ENCODE data around the gene ANKRD44. TPM values are rescaled to one million over a fixed set of nuclear protein-coding genes. Genes with fewer than 3 reads are reported as not detected.
A peak's percentile ranks its signal among the peaks of the same experiment; 100 is the strongest.

The ANKRD44 gene
- polyA plus RNA-seq, 5 donors = 20.4 to 36.3 (median 25.8) TPM

GRCh38 chr2:197322724-197323720 lies 12.4 kb upstream of the ANKRD44 start:
- no peak for DNase-seq

GRCh38 chr2:197322143-197322542 lies 11.6 kb upstream of the ANKRD44 start:
- DNase-seq = no peak

- DNase-seq = no peak
Observed at GRCh38 chr2:197315371-197315770, 4.8 kb upstream of the ANKRD44 start.

- DNase-seq = no peak
Observed at GRCh38 chr2:197312186-197312585, 1.6 kb upstream of the ANKRD44 start.

GRCh38 chr2:197311421-197312033 lies 947 bp upstream of the ANKRD44 start:
- DNase-seq = no peak

- DNase-seq = peak in 1 of 2 donors; percentile 25
Observed at GRCh38 chr2:197310987-197311420, 424 bp upstream of the ANKRD44 start.

- peak; percentile 34 to 39 for DNase-seq
Observed at GRCh38 chr2:197309691-197310231, 819 bp downstream of the ANKRD44 start.

- no peak for DNase-seq
Observed at GRCh38 chr2:197308996-197309690, 1.4 kb downstream of the ANKRD44 start.

- no peak for DNase-seq
Observed at GRCh38 chr2:197308585-197308984, 2.0 kb downstream of the ANKRD44 start.

- DNase-seq = no peak
Observed at GRCh38 chr2:197307933-197308521, 2.6 kb downstream of the ANKRD44 start.

GRCh38 chr2:197307236-197307932 lies 3.2 kb downstream of the ANKRD44 start:
- no peak for DNase-seq

- no peak for DNase-seq
Observed at GRCh38 chr2:197306696-197307040, 3.9 kb downstream of the ANKRD44 start.

- no peak for DNase-seq
Observed at GRCh38 chr2:197306024-197306695, 4.4 kb downstream of the ANKRD44 start.

- DNase-seq = no peak
Observed at GRCh38 chr2:197304556-197305011, 6.0 kb downstream of the ANKRD44 start.

- no peak for DNase-seq
Observed at GRCh38 chr2:197300139-197300538, 10.4 kb downstream of the ANKRD44 start.

- DNase-seq = no peak
Observed at GRCh38 chr2:197298609-197299008, 12.0 kb downstream of the ANKRD44 start.

- no peak for DNase-seq
Observed at GRCh38 chr2:197297772-197298318, 12.7 kb downstream of the ANKRD44 start.

GRCh38 chr2:197297266-197297665 lies 13.3 kb downstream of the ANKRD44 start:
- no peak for DNase-seq

- no peak for DNase-seq
Observed at GRCh38 chr2:197296835-197297234, 13.7 kb downstream of the ANKRD44 start.

- no peak for DNase-seq
Observed at GRCh38 chr2:197294260-197294659, 16.3 kb downstream of the ANKRD44 start.

Data from right lung (tissue), 5 donors.